Lower leg skin (tissue), 3 donors: ENCODE measurements around the gene CHST15.

Experiments
- CTCF ChIP-seq, 3 donors: fragments of 450-650 bp; IDR thresholded peaks; one replicate each; pipeline ENCODE4 v1.5.1; 2016; ENCODE audit warnings: antibody characterized with exemption in 3 of 3, mild to moderate bottlenecking in 3 of 3, moderate library complexity in 2 of 3
- POLR2A ChIP-seq, 2 donors: fragments of 450-650 bp; IDR thresholded peaks; one replicate each; pipeline ENCODE4 v1.6.1; 2016 to 2017; ENCODE audit warnings: antibody characterized with exemption in 2 of 2, mild to moderate bottlenecking in 1 of 2, moderate library complexity in 1 of 2

GRCh38 chr10:124074501-124075109 is 18.8 kb downstream of the CHST15 start:
- no peak for TF ChIP-seq POLR2A (IDR thresholded peaks at IDR 0.05)
- no peak for TF ChIP-seq CTCF (IDR thresholded peaks at IDR 0.05)
